K562 (cell line): Measurements from ENCODE around the gene CDS2. TPM values are rescaled to one million over a fixed set of nuclear protein-coding genes. Genes with fewer than 3 reads are reported as not detected.

Experiments
- ATAC-seq: fragments of 200-7000 bp; cut with Tn5 transposase; 3 replicates; pipeline ENCODE4 v1.9.1; 2020; ENCODE audit warnings: moderate library complexity
- BruUV-seq: library from RNA; stranded (reverse); fragments of 400-500 nt; replicated peaks from 2 replicates; lab custom pipeline; 2021; lab: Mats Ljungman, UMichigan
- CTCF ChIA-PET: fragments of 300-600 bp; formaldehyde crosslinking; extraction: SDS; loops from one replicate; lab custom pipeline; 2021; ENCODE audit warnings: low intra/inter-chr PET ratio; lab: Yijun Ruan, JAX
- POLR2A ChIA-PET: fragments of 300-600, 350-650 bp; sonication (Branson Sonifier 250); formaldehyde crosslinking; extraction: SDS; loops from one replicate; lab custom pipeline; 2021; ENCODE audit warnings: antibody characterized with exemption, inconsistent platforms; lab: Yijun Ruan, JAX
- DNase-seq, 4 experiments: peaks; one replicate each; pipeline versions ENCODE4 v3.0.0 to v3.0.0-alpha.2; 2011 to 2018; ENCODE audit warnings: low spot score in 3 of 4, mixed read lengths in 3 of 4; ENCODE audit errors: extremely low read depth in 1 of 4
- FAIRE-seq: peaks from 2 replicates; lab custom pipeline; 2011; peaks lifted over from hg19 to GRCh38; lab: Jason Lieb, UNC
- H2AFZ ChIP-seq: 2 replicates; pipeline ENCODE4 v1.6.0; 2011; ENCODE audit warnings: low read depth, low read length, control low read depth, inconsistent platforms
- H3K27ac ChIP-seq: fragments of 200-600 bp; 3 replicates; pipeline ENCODE4 v1.8.0; 2011; ENCODE audit warnings: low read depth, mild to moderate bottlenecking, control low read depth, inconsistent platforms, low read length, moderate library complexity, mixed read lengths; ENCODE audit errors: extremely low read depth
- H3K27me3 ChIP-seq, 2 experiments: fragments of 300-600 bp in 1 of 2; 2 replicates in 1 of 2; 3 replicates in 1 of 2; pipeline versions ENCODE4 v1.6.0 to v1.8.0; 2011; ENCODE audit warnings: inconsistent platforms in 2 of 2, low read length in 2 of 2, mild to moderate bottlenecking in 1 of 2, mixed read lengths in 1 of 2, moderate library complexity in 1 of 2; ENCODE audit not compliant: control insufficient read depth in 2 of 2, insufficient read depth in 2 of 2
- H3K36me3 ChIP-seq: fragments of 300-600 bp; 3 replicates; pipeline ENCODE4 v1.8.0; 2011; ENCODE audit warnings: mild to moderate bottlenecking, low read length, inconsistent platforms; ENCODE audit not compliant: control insufficient read depth, insufficient read depth
- H3K4me1 ChIP-seq, 2 experiments: fragments of 200-600 bp in 1 of 2; replicated peaks in 1 of 2; 2 replicates in 1 of 2; 3 replicates in 1 of 2; pipeline versions ENCODE4 v1.5.1 to v1.8.0; 2011; ENCODE audit warnings: inconsistent platforms in 2 of 2, low read length in 2 of 2, mild to moderate bottlenecking in 1 of 2, mixed read lengths in 1 of 2, moderate library complexity in 1 of 2; ENCODE audit not compliant: control insufficient read depth in 2 of 2, insufficient read depth in 2 of 2
- H3K4me2 ChIP-seq: 2 replicates; pipeline ENCODE4 v1.6.1; 2011; ENCODE audit warnings: low read length, control low read depth, inconsistent platforms, mixed read lengths; ENCODE audit not compliant: insufficient read depth
- H3K4me3 ChIP-seq: fragments of 200-600 bp; sonication (generic), shearing (Covaris generic); 2 replicates; pipeline ENCODE4 v1.5.1; 2016; ENCODE audit warnings: control low read depth, inconsistent platforms
- H3K79me2 ChIP-seq: fragments of 200-600 bp; 3 replicates; pipeline ENCODE4 v1.8.0; 2011; ENCODE audit warnings: low read length, inconsistent platforms; ENCODE audit not compliant: control insufficient read depth, insufficient read depth
- H3K9ac ChIP-seq, 2 experiments: 2 replicates each; pipeline versions ENCODE4 v1.6.0 to v1.6.1; 2011; ENCODE audit warnings: low read depth in 2 of 2, low read length in 2 of 2, control low read depth in 1 of 2, inconsistent platforms in 1 of 2, mild to moderate bottlenecking in 1 of 2, mixed read lengths in 1 of 2; ENCODE audit not compliant: insufficient read depth in 1 of 2
- H3K9me1 ChIP-seq: one replicate; pipeline ENCODE4 v1.6.0; 2011; ENCODE audit warnings: inconsistent platforms, mild to moderate bottlenecking, low read length, moderate library complexity; ENCODE audit not compliant: control insufficient read depth, insufficient read depth
- H3K9me3 ChIP-seq: replicated peaks from 2 replicates; pipeline ENCODE4 v1.5.1; 2011; ENCODE audit warnings: low read depth, low read length, inconsistent platforms; ENCODE audit not compliant: control insufficient read depth, insufficient read depth
- H4K20me1 ChIP-seq: replicated peaks from 2 replicates; pipeline ENCODE4 v1.6.1; 2011; ENCODE audit warnings: low read length, inconsistent platforms, mixed read lengths; ENCODE audit not compliant: control insufficient read depth, insufficient read depth
- BRCA1 ChIP-seq, 2 experiments: fragments of 450-650 bp in 1 of 2; sonication (generic) in 1 of 2; formaldehyde crosslinking in 1 of 2; IDR thresholded peaks; 2 replicates each; pipeline versions ENCODE4 v1.5.0 to v1.6.1; 2017 to 2020; ENCODE audit warnings: mild to moderate bottlenecking in 1 of 2, missing genetic modification reagents in 1 of 2
- BRF2 ChIP-seq: IDR thresholded peaks from 3 replicates; pipeline ENCODE4 v1.6.1; 2011; ENCODE audit warnings: borderline replicate concordance, mild to moderate bottlenecking; ENCODE audit not compliant: insufficient read length, insufficient read depth
- CBFA2T3 ChIP-seq: fragments of 450-650 bp; IDR thresholded peaks from 2 replicates; pipeline ENCODE4 v1.6.1; 2017
- DACH1 ChIP-seq: fragments of 450-650 bp; IDR thresholded peaks from 2 replicates; pipeline ENCODE4 v1.6.1; 2018; ENCODE audit not compliant: partially characterized antibody
- ELF1 ChIP-seq: fragments of 200-800 bp; sonication (Bioruptor generic); IDR thresholded peaks from 2 replicates; pipeline ENCODE4 v1.6.1; 2016; ENCODE audit warnings: missing genetic modification characterization, missing compliant biosample characterization
- KLF6 ChIP-seq: fragments of 250-450 bp; sonication (Bioruptor Pico); IDR thresholded peaks from 2 replicates; pipeline ENCODE4 v1.4.0; 2020; ENCODE audit warnings: mild to moderate bottlenecking, moderate library complexity, borderline replicate concordance
- ZNF449 ChIP-seq: fragments of 250-450 bp; sonication (Bioruptor Pico); IDR thresholded peaks from 2 replicates; pipeline ENCODE4 v1.8.0; 2022; ENCODE audit warnings: moderate library complexity, mild to moderate bottlenecking, inconsistent platforms
- ZNF740 ChIP-seq, 3 experiments: fragments of 200-800 bp in 1 of 3; sonication (Bioruptor generic) in 1 of 3; sonication (generic) in 1 of 3; formaldehyde crosslinking in 1 of 3; IDR thresholded peaks; 2 replicates each; pipeline versions ENCODE4 v1.6.1 to v1.8.0; 2016 to 2022; ENCODE audit warnings: mild to moderate bottlenecking in 2 of 3, missing compliant biosample characterization in 2 of 3, missing genetic modification characterization in 2 of 3, missing genetic modification reagents in 1 of 3
- WGBS: fragments of 100-300 bp; shearing (Covaris generic); methylation state at CpG from one replicate; pipeline ENCODE4 v1.1.6; 2016; ENCODE audit warnings: low coverage, mixed read lengths; ENCODE audit not compliant: insufficient coverage; ENCODE audit errors: missing lambda C conversion rate; 5-methylcytosine and 5-hydroxymethylcytosine counted together
- in situ Hi-C: fragments of 300-500 bp; cut with MboI; formaldehyde crosslinking; loops from 4 replicates; pipeline ENCODE4 v1.15.0; 2018; ENCODE audit warnings: inconsistent platforms, mixed read lengths
- intact Hi-C: fragments of 100-400 bp; cut with micrococcal nuclease; formaldehyde crosslinking; loops from 2 replicates; pipeline ENCODE4 v1.14.2; 2022
- polyA plus RNA-seq, 8 experiments: library from polyadenylated mRNA; depleted of rRNA in 4 of 8; stranded (reverse) in 5 of 8; unstranded in 3 of 8; fragments of >200 nt; fragmentation: Nextera tagmentation in 2 of 8; fragmentation: Illumina TruSeq in 1 of 8; extraction: Ambion mirVana in 2 of 8; extraction: Trizol in 1 of 8; gene quantifications; 2 replicates each; pipeline versions ENCODE4 v1.2.1 to v1.2.3, GENCODE V29; 2011 to 2014; ENCODE audit warnings: inconsistent platforms in 1 of 8, missing spikeins in 1 of 8
- total RNA-seq, 7 experiments: library from RNA; depleted of rRNA in 6 of 7; stranded (reverse); fragments of >200 nt in 6 of 7; fragmentation: Illumina TruSeq in 2 of 7; extraction: Trizol in 2 of 7; gene quantifications; 2 replicates each; pipeline versions ENCODE4 v1.2.1 to v1.2.3, GENCODE V29; 2011 to 2021; ENCODE audit warnings: low replicate concordance in 1 of 7
- TF ChIP-seq, protein P1 (sequence below): fragments of 250-450 bp; sonication (Bioruptor Pico); IDR thresholded peaks from 2 replicates; pipeline ENCODE4 v1.5.0; 2020; ENCODE audit warnings: mild to moderate bottlenecking

The CDS2 gene
- total and polyA plus RNA-seq, 9 of the 15 experiments (the other 6 are each of a cell fraction or from before 2014, with no cell fraction given): 6.4 to 46.4 (median 12.2) TPM

DNA sequence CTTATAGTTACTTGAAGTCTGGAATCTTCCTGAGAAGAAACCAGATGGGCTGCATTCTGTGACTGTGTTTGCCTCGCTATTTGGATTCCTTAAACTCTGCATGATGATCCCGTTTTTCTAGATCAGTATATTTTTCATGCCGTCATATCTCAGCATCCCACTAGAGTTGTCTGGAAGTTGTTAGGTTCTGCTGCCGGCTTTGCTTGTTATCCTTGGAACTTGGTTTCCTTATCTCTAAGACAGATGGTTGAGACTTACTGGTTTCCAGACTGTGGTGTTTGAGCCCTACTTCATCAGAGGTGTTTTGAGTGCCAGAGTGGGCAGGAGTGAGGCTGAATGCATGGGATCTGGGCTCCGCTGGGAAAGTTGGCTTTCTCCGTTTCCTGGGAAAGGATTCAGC, 50.3 kb downstream of the CDS2 start:
- ATAC-seq: no peak
- CTCF ChIA-PET: no interaction called here
- POLR2A ChIA-PET: no interaction called here
- BruUV-seq: no TSS peak
- Histone ChIP-seq H3K79me2 (no peaks in the 10 kb centered on the region; the same call in 1 of the 3 replicates), H2AFZ (no peak overlapping the region), H4K20me1 (0 out of 2 replicates have a peak, but pooled peaks cover under 1% of the 10 kb centered on the region), H3K4me3 (no peak overlapping the region), H3K9me1 (no peaks in the 10 kb centered on the region), H3K4me2 (no peak overlapping the region), H3K36me3 (peaks cover 9% of the 10 kb centered on the region; the same call in 2 of the 3 replicates), H3K9me3 (no peaks in the 10 kb centered on the region), H3K27me3 (no peaks in the 10 kb centered on the region), H3K9ac (no peak overlapping the region), H3K4me1 (peaks cover 0 to 1% of the 10 kb centered on the region in 2 experiments; a peak in 2 of 5 replicates), H3K27ac (no peak overlapping the region)
- 42% methylated on average over 5 of the region's 6 CpGs for WGBS
- in situ Hi-C loops (no loop called here), intact Hi-C loops (no loop called here)
- TF ChIP-seq BRCA1 (IDR thresholded peaks at IDR 0.05): no peak
- TF ChIP-seq BRCA1 (CRISPR knock-in tag; IDR thresholded peaks at IDR 0.05): no peak
- 0 out of 2 replicates have a peak, but pooled peaks have one; percentile 34 for TF ChIP-seq CBFA2T3
- no peak for FAIRE-seq
- no peak for DNase-seq

GRCh38 chr20:5178046-5178445, 51.2 kb downstream of the CDS2 start:
- no peak overlapping the region for H3K9ac ChIP-seq
- H3K4me2 ChIP-seq: no peak overlapping the region
- intact Hi-C loops (no loop called here), in situ Hi-C loops (no loop called here)
- no peak for TF ChIP-seq KLF6 (CRISPR knock-in tag)
- TF ChIP-seq ELF1 (tag): no peak
- no peak for TF ChIP-seq ZNF740 (CRISPR knock-in tag; IDR thresholded peaks at IDR 0.05)
- TF ChIP-seq ZNF740 (tag; IDR thresholded peaks at IDR 0.05): no peak
- no peak for TF ChIP-seq ZNF449
- no peak for TF ChIP-seq DACH1
- TF ChIP-seq, protein P1, sequence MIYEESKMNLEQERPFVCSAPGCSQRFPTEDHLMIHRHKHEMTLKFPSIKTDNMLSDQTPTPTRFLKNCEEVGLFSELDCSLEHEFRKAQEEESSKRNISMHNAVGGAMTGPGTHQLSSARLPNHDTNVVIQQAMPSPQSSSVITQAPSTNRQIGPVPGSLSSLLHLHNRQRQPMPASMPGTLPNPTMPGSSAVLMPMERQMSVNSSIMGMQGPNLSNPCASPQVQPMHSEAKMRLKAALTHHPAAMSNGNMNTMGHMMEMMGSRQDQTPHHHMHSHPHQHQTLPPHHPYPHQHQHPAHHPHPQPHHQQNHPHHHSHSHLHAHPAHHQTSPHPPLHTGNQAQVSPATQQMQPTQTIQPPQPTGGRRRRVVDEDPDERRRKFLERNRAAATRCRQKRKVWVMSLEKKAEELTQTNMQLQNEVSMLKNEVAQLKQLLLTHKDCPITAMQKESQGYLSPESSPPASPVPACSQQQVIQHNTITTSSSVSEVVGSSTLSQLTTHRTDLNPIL (CRISPR knock-in tag): no peak
- TF ChIP-seq BRF2: no peak
- BruUV-seq: no TSS peak
- ChIA-PET CTCF (no interaction called here), POLR2A (no interaction called here)
- no peaks in the 10 kb centered on the region for H3K9me3 ChIP-seq
- no peak overlapping the region for H3K4me3 ChIP-seq
- no peaks in the 10 kb centered on the region for H3K9me1 ChIP-seq
- no peaks in the 10 kb centered on the region; the same call in 2 of the 3 replicates for H3K79me2 ChIP-seq
- H3K27ac ChIP-seq: no peak overlapping the region
- ATAC-seq (no peak), DNase-seq (no peak), FAIRE-seq (no peak)
- no peaks in the 10 kb centered on the region; a peak in 1 of 5 replicates for H3K4me1 ChIP-seq
- no peak overlapping the region for H2AFZ ChIP-seq
- peaks cover 18% of the 10 kb centered on the region for H3K36me3 ChIP-seq
- 73% methylated on average over 3 of the region's 3 CpGs for WGBS
- H3K27me3 ChIP-seq: no peaks in the 10 kb centered on the region
- no peaks in the 10 kb centered on the region for H4K20me1 ChIP-seq
